Hepatocyte (in vitro differentiated cells): ENCODE results near the gene FAM13C. TPM values are rescaled to one million over a fixed set of nuclear protein-coding genes. Genes with fewer than 3 reads are reported as not detected.

Source experiments
- DNase-seq: peaks from one replicate; pipeline ENCODE4 v3.0.0-alpha.2; 2016; ENCODE audit warnings: low spot score
- H2AFZ ChIP-seq: fragments of 200-600 bp; sonication (generic); 2 replicates; pipeline ENCODE4 v1.6.0; 2016; ENCODE audit warnings: antibody characterized with exemption, mild to moderate bottlenecking
- H3K27ac ChIP-seq: fragments of 200-600 bp; sonication (generic); 2 replicates; pipeline ENCODE4 v1.5.1; 2016; ENCODE audit warnings: mild to moderate bottlenecking
- H3K27me3 ChIP-seq: fragments of 200-600 bp; sonication (generic); 2 replicates; pipeline ENCODE4 v1.6.1; 2016
- H3K36me3 ChIP-seq: fragments of 200-600 bp; sonication (generic); replicated peaks from 2 replicates; pipeline ENCODE4 v1.5.1; 2016; ENCODE audit warnings: low read depth; ENCODE audit not compliant: insufficient read depth
- H3K4me1 ChIP-seq: fragments of 200-600 bp; sonication (generic); 2 replicates; pipeline ENCODE4 v1.5.1; 2016; ENCODE audit warnings: mild to moderate bottlenecking, moderate library complexity; ENCODE audit not compliant: insufficient read depth
- H3K4me2 ChIP-seq: fragments of 200-600 bp; sonication (generic); 2 replicates; pipeline ENCODE4 v1.6.0; 2016
- H3K4me3 ChIP-seq: fragments of 200-600 bp; sonication (generic); 2 replicates; pipeline ENCODE4 v1.5.1; 2016; ENCODE audit warnings: mild to moderate bottlenecking
- H3K79me2 ChIP-seq: fragments of 200-600 bp; sonication (generic); 2 replicates; pipeline ENCODE4 v1.6.0; 2017; ENCODE audit warnings: mild to moderate bottlenecking
- H3K9me2 ChIP-seq: fragments of 200-600 bp; sonication (generic); replicated peaks from 2 replicates; pipeline ENCODE4 v1.6.0; 2017; ENCODE audit warnings: mild to moderate bottlenecking; ENCODE audit not compliant: insufficient read depth
- H3K9me3 ChIP-seq: fragments of 200-600 bp; sonication (generic); 2 replicates; pipeline ENCODE4 v1.5.1; 2016; ENCODE audit warnings: low read depth, mild to moderate bottlenecking
- H4K20me1 ChIP-seq: fragments of 200-600 bp; sonication (generic); 2 replicates; pipeline ENCODE4 v1.6.0; 2016; ENCODE audit warnings: mild to moderate bottlenecking; ENCODE audit not compliant: insufficient read depth, poor library complexity, severe bottlenecking
- EZH2 ChIP-seq: fragments of 200-600 bp; sonication (generic); IDR thresholded peaks from 2 replicates; pipeline ENCODE4 v1.6.1; 2016; ENCODE audit warnings: antibody characterized with exemption, mild to moderate bottlenecking, borderline replicate concordance
- EZH2phosphoT487 ChIP-seq: fragments of 200-600 bp; sonication (generic); IDR thresholded peaks from one replicate; pipeline ENCODE4 v1.6.1; 2018; ENCODE audit warnings: antibody characterized with exemption, mild to moderate bottlenecking, low read depth, moderate library complexity; ENCODE audit not compliant: unreplicated experiment, severe bottlenecking
- WGBS: methylation state at CpG from one replicate; pipeline ENCODE4 v1.1.6; 2016; ENCODE audit warnings: low lambda C conversion rate; ENCODE audit errors: missing lambda C conversion rate; 5-methylcytosine and 5-hydroxymethylcytosine counted together
- polyA plus RNA-seq: library from polyadenylated mRNA; unstranded; fragments of >200 nt; fragmentation: Nextera tagmentation; extraction: Ambion mirVana; gene quantifications from 2 replicates; pipeline ENCODE4 v1.2.1, GENCODE V29; 2016
- total RNA-seq: library from RNA; depleted of rRNA; stranded (reverse); fragments of >200 nt; gene quantifications from 2 replicates; pipeline ENCODE4 v1.2.3, GENCODE V29; 2014
- TF ChIP-seq, protein P1 (sequence below): fragments of 200-600 bp; sonication (generic); IDR thresholded peaks from 2 replicates; pipeline ENCODE4 v1.5.1; 2016; ENCODE audit warnings: antibody characterized with exemption, mild to moderate bottlenecking; ENCODE audit not compliant: poor library complexity

FAM13C gene
- total and polyA plus RNA-seq, 2 experiments from 2014 or later = 2.2 to 3.1 TPM

DNA sequence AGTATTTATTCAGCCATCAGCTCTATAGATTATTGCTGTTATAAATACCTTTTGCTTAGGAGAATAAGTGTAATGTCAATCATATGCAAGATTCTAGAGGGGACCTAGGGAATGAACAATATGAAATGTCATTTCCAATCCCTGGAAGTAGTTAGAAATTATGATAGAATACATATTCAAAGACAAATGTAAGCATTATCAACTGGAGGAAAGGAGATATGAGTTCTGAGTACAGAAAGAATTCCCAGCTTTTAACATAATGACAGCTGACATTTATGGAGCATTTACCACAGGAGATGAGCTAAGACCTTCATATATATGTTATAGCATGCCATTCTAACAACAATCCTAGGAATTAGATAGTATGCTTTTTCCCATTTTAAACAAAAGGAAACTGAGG lies 86.2 kb downstream of the FAM13C start:
- no peaks in the 10 kb centered on the region for H3K79me2 ChIP-seq
- H3K9me3 ChIP-seq = no peaks in the 10 kb centered on the region
- no peaks in the 10 kb centered on the region for H3K4me1 ChIP-seq
- no peaks in the 10 kb centered on the region for H3K36me3 ChIP-seq
- H3K4me3 ChIP-seq = no peak overlapping the region
- H3K27me3 ChIP-seq = no peaks in the 10 kb centered on the region
- no peak overlapping the region for H2AFZ ChIP-seq
- H3K4me2 ChIP-seq = no peak overlapping the region
- TF ChIP-seq EZH2phosphoT487 (no peak), EZH2 (no peak)
- TF ChIP-seq, protein P1, sequence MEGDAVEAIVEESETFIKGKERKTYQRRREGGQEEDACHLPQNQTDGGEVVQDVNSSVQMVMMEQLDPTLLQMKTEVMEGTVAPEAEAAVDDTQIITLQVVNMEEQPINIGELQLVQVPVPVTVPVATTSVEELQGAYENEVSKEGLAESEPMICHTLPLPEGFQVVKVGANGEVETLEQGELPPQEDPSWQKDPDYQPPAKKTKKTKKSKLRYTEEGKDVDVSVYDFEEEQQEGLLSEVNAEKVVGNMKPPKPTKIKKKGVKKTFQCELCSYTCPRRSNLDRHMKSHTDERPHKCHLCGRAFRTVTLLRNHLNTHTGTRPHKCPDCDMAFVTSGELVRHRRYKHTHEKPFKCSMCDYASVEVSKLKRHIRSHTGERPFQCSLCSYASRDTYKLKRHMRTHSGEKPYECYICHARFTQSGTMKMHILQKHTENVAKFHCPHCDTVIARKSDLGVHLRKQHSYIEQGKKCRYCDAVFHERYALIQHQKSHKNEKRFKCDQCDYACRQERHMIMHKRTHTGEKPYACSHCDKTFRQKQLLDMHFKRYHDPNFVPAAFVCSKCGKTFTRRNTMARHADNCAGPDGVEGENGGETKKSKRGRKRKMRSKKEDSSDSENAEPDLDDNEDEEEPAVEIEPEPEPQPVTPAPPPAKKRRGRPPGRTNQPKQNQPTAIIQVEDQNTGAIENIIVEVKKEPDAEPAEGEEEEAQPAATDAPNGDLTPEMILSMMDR = no peak
- H3K9me2 ChIP-seq = no peaks in the 10 kb centered on the region
- H4K20me1 ChIP-seq = no peaks in the 10 kb centered on the region
- H3K27ac ChIP-seq = no peak overlapping the region
- no peak for DNase-seq

DNA sequence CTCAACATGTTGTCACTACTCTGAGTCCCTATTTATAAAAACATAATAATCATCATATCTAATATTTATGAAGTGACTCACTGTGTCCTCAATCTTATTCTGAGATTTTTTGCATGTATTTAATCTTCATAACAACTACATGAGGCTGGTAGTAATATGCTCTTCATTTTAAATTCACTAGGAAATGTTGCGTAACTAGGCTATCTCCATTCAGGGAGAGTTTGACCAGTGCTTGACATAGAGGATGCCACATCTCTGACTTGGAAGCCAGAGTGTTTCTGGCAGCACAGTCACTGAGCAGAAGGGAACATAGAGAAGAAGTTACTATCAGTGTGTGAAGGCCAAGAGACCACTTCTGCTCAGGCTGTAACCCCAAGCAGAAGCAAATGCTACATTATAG lies 88.9 kb downstream of the FAM13C start:
- WGBS = 100% methylated on average over 1 of the region's 1 CpG
- no peaks in the 10 kb centered on the region for H3K79me2 ChIP-seq
- H3K27me3 ChIP-seq = no peaks in the 10 kb centered on the region
- H3K27ac ChIP-seq = no peak overlapping the region
- H3K4me1 ChIP-seq = no peaks in the 10 kb centered on the region
- no peak for DNase-seq
- no peak overlapping the region for H3K4me2 ChIP-seq
- TF ChIP-seq EZH2phosphoT487 (no peak), EZH2 (no peak)
- TF ChIP-seq, protein P1 = no peak
- no peaks in the 10 kb centered on the region for H3K9me2 ChIP-seq
- no peak overlapping the region for H3K4me3 ChIP-seq
- H2AFZ ChIP-seq = no peak overlapping the region
- no peaks in the 10 kb centered on the region for H4K20me1 ChIP-seq
- H3K36me3 ChIP-seq = no peaks in the 10 kb centered on the region
- H3K9me3 ChIP-seq = no peaks in the 10 kb centered on the region

DNA sequence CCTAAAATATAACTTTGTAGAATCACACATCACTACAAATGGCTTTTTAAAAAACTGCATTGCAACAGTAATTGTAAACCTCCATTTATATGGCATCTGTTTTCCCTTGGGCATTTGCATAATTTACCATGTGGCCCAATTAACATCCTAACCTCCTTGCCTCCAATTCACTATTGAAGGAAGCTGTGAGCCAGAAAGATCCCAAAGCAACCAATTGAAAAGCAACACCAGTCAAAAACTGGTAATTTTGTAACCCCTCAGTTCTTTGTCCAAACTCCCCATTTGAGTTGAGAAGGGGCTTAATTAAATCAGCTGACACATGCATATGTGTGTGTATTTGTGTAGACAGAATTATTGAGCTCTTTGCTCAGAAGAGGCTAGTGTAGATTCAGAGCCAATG lies 90.3 kb downstream of the FAM13C start:
- no peak overlapping the region for H3K4me2 ChIP-seq
- no peaks in the 10 kb centered on the region for H3K9me2 ChIP-seq
- H3K4me3 ChIP-seq = no peak overlapping the region
- H3K27me3 ChIP-seq = no peaks in the 10 kb centered on the region
- no peaks in the 10 kb centered on the region for H3K9me3 ChIP-seq
- DNase-seq = no peak
- TF ChIP-seq EZH2 (no peak), EZH2phosphoT487 (no peak)
- TF ChIP-seq, protein P1 = no peak
- no peak overlapping the region for H3K27ac ChIP-seq
- H3K4me1 ChIP-seq = no peaks in the 10 kb centered on the region
- no peaks in the 10 kb centered on the region for H3K36me3 ChIP-seq
- H3K79me2 ChIP-seq = no peaks in the 10 kb centered on the region
- H2AFZ ChIP-seq = no peak overlapping the region
- H4K20me1 ChIP-seq = no peaks in the 10 kb centered on the region

DNA sequence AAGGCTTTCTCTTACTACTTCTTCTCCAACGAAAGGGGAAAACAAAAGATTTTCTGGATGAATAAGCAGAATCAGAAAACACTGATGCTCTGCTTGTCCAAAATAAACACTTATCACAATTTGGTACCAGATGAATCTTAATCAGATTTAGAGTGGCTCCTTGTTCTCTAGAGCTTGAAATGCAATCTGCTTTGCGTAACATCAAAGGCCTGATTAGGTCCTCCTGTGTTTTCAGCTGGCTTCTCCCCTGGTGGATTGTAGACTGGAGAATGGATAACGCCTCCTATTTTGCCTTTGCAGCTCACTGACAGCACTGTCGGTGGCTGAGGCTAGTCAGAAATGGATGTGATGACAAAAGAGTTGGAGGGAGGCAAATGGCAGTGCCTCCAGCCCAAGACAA lies 91.2 kb downstream of the FAM13C start:
- no peak for DNase-seq
- H3K36me3 ChIP-seq = no peaks in the 10 kb centered on the region
- no peak overlapping the region for H3K4me3 ChIP-seq
- no peak overlapping the region for H3K27ac ChIP-seq
- H3K4me1 ChIP-seq = no peaks in the 10 kb centered on the region
- no peaks in the 10 kb centered on the region for H3K27me3 ChIP-seq
- WGBS = 78% methylated on average over 4 of the region's 4 CpGs
- H3K9me3 ChIP-seq = no peaks in the 10 kb centered on the region
- no peaks in the 10 kb centered on the region for H4K20me1 ChIP-seq
- no peaks in the 10 kb centered on the region for H3K9me2 ChIP-seq
- no peak overlapping the region for H2AFZ ChIP-seq
- no peak overlapping the region for H3K4me2 ChIP-seq
- TF ChIP-seq EZH2 = no peak
- TF ChIP-seq, protein P1 = no peak
- no peak for TF ChIP-seq EZH2phosphoT487
- H3K79me2 ChIP-seq = no peaks in the 10 kb centered on the region
